22Rv1 (cell line): ENCODE data around the gene RALY.

ENCODE experiments used
- ZFX ChIP-seq: fragments of 450-650 bp; IDR thresholded peaks from 2 replicates; pipeline ENCODE4 v1.6.1; 2017; ENCODE audit warnings: antibody characterized with exemption, borderline replicate concordance
- TF ChIP-seq, protein P1 (sequence below): fragments of 450-650 bp; IDR thresholded peaks from 2 replicates; pipeline ENCODE4 v1.5.1; 2017; ENCODE audit warnings: mild to moderate bottlenecking

DNA sequence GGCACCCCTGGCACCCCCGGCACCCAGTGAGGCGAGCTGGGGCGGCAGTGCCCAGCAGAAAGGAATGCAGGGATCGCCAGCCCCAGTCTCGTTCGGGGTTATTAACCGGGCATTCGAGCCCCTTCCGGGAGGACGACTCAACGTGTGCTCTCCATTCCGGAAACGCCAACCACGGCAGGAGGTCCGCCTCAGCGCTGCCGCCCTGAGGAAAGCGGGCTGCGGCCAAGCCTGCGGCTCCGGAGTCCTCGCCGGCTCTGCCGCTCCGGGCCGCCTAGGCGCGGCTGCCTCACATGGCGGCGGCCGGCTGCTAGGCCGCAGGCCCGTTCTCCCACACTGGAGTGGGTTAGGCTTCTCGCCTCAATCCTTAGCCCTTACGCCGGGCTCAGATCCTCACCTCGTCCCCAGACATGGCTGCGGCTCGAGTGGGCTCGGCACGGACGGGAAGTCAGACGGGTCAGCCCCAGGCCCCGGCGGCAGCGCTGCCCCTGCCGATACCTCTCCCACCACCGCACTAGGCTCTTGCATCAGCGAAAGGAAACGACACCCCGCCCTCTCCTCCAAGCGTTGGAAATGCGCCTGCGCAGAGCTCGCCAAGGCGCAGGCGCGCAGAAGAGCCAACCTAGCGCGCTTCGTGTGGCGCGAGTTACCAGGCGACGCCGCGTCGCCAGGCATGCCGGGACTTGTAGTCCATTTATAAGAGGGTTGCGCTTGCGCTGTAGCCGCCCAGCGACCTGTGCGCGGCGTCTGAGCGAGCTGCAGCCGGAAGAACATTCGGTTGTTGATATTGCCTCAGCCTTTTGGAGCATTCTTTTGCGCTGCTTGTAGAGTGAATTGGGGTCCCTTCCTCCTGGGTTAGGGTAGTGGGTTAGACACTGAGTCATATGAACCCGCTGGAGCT lies 118.2 kb downstream of the RALY start, which contains the start of gene EIF2S2:
- TF ChIP-seq, protein P1, sequence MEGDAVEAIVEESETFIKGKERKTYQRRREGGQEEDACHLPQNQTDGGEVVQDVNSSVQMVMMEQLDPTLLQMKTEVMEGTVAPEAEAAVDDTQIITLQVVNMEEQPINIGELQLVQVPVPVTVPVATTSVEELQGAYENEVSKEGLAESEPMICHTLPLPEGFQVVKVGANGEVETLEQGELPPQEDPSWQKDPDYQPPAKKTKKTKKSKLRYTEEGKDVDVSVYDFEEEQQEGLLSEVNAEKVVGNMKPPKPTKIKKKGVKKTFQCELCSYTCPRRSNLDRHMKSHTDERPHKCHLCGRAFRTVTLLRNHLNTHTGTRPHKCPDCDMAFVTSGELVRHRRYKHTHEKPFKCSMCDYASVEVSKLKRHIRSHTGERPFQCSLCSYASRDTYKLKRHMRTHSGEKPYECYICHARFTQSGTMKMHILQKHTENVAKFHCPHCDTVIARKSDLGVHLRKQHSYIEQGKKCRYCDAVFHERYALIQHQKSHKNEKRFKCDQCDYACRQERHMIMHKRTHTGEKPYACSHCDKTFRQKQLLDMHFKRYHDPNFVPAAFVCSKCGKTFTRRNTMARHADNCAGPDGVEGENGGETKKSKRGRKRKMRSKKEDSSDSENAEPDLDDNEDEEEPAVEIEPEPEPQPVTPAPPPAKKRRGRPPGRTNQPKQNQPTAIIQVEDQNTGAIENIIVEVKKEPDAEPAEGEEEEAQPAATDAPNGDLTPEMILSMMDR: no peak
- no peak for TF ChIP-seq ZFX
